MM.1S (cell line): ENCODE results near the gene IGFBP2.
"Not testable (repeated sequence)": the region's sequence is repeated elsewhere in the genome, so short reads cannot be mapped to it uniquely, and the experiment has no call there.

Experiments used
- CTCF ChIP-seq: fragments of 300-600 bp; sonication (generic); IDR thresholded peaks from 2 replicates; pipeline ENCODE4 v1.5.1; 2016; ENCODE audit warnings: antibody characterized with exemption, low read length, mixed read lengths
- EZH2 ChIP-seq: fragments of 300-600 bp; sonication (generic); optimal IDR thresholded peaks from 2 replicates; pipeline ENCODE3; 2017; ENCODE audit warnings: low read depth, mild to moderate bottlenecking, antibody characterized with exemption, low read length, mixed read lengths
- EZH2phosphoT487 ChIP-seq: fragments of 300-600 bp; sonication (generic); IDR thresholded peaks from 2 replicates; pipeline ENCODE4 v1.6.1; 2018; ENCODE audit warnings: antibody characterized with exemption, low read length

GRCh38 chr2:216597825-216598224 is 35.4 kb upstream of the IGFBP2 start:
- TF ChIP-seq CTCF, EZH2, EZH2phosphoT487: not testable (repeated sequence)
